MCF 10A (cell line): ENCODE data around the gene VASH1. TPM values are rescaled to one million over a fixed set of nuclear protein-coding genes. Genes with fewer than 3 reads are reported as not detected.

Experiments used
- Bru-seq: library from RNA; stranded (reverse); fragments of 400-500 nt; gene quantifications from one replicate; lab custom pipeline; 2021; lab: Mats Ljungman, UMichigan
- BruChase-seq, 2 experiments: library from RNA; stranded (reverse); fragments of 400-500 nt; gene quantifications; one replicate each; lab custom pipeline; 2021; lab: Mats Ljungman, UMichigan
- BruUV-seq: library from RNA; stranded (reverse); fragments of 400-500 nt; replicated peaks from 2 replicates; lab custom pipeline; 2021; lab: Mats Ljungman, UMichigan
- CTCF ChIA-PET: fragments of 300-600 bp; sonication (Branson Sonifier 250); formaldehyde crosslinking; extraction: SDS; loops from one replicate; lab custom pipeline; 2021; ENCODE audit warnings: antibody characterized with exemption, inconsistent platforms; lab: Yijun Ruan, JAX
- POLR2A ChIA-PET: fragments of 300-600, 350-650 bp; sonication (Branson Sonifier 250); formaldehyde crosslinking; extraction: SDS; loops from one replicate; lab custom pipeline; 2020; ENCODE audit warnings: antibody characterized with exemption, inconsistent platforms; lab: Yijun Ruan, JAX
- DNase-seq: peaks from one replicate; pipeline ENCODE4 v3.0.0-alpha.2; 2018; ENCODE audit not compliant: unreplicated experiment
- H3K27ac Mint-ChIP-seq: one replicate; pipeline ENCODE4 v1.8.0; 2022; ENCODE audit warnings: mild to moderate bottlenecking, low read depth, mixed read lengths; ENCODE audit not compliant: unreplicated experiment
- H3K27me3 Mint-ChIP-seq: one replicate; pipeline ENCODE4 v1.8.0; 2022; ENCODE audit warnings: mixed read lengths; ENCODE audit not compliant: insufficient read depth, unreplicated experiment
- H3K36me3 Mint-ChIP-seq: one replicate; pipeline ENCODE4 v1.8.0; 2022; ENCODE audit warnings: mild to moderate bottlenecking, moderate library complexity, mixed read lengths; ENCODE audit not compliant: insufficient read depth, unreplicated experiment
- H3K4me1 Mint-ChIP-seq: one replicate; pipeline ENCODE4 v1.8.0; 2022; ENCODE audit warnings: mixed read lengths; ENCODE audit not compliant: insufficient read depth, unreplicated experiment
- H3K4me3 Mint-ChIP-seq: one replicate; pipeline ENCODE4 v1.8.0; 2022; ENCODE audit warnings: mild to moderate bottlenecking, moderate library complexity, mixed read lengths; ENCODE audit not compliant: unreplicated experiment
- H3K9me3 Mint-ChIP-seq: one replicate; pipeline ENCODE4 v1.8.0; 2022; ENCODE audit warnings: mixed read lengths; ENCODE audit not compliant: unreplicated experiment
- intact Hi-C: fragments of 100-400 bp; cut with micrococcal nuclease; formaldehyde crosslinking; loops from 2 replicates; pipeline ENCODE4 v1.14.1; 2022
- long read RNA-seq: library from polyadenylated mRNA; stranded (forward); transcript quantifications from one replicate; pipeline ENCODE4 v2.0.0, GENCODE V29; 2022
- total RNA-seq: library from RNA; stranded (reverse); gene quantifications from 2 replicates; pipeline ENCODE4 v1.2.3, GENCODE V29; 2022
- TF ChIP-seq, protein P1 (sequence below): fragments of 200-600 bp; IDR thresholded peaks from one replicate; pipeline ENCODE4 v1.8.0; 2022; ENCODE audit warnings: antibody characterized with exemption, mild to moderate bottlenecking; ENCODE audit not compliant: unreplicated experiment

VASH1 gene
- total RNA-seq (0.35 and 0.54 TPM in 2 replicates), Bru-seq, nascent RNA (percentile 16 among the genes with signal in this experiment), BruChase-seq, experiment 1, labeled RNA remaining after a 6-hour chase (percentile 27 among the genes with signal in this experiment), BruChase-seq, experiment 2, labeled RNA remaining after a 2-hour chase (percentile 21 among the genes with signal in this experiment)
- long read RNA-seq: 0 reads

DNA sequence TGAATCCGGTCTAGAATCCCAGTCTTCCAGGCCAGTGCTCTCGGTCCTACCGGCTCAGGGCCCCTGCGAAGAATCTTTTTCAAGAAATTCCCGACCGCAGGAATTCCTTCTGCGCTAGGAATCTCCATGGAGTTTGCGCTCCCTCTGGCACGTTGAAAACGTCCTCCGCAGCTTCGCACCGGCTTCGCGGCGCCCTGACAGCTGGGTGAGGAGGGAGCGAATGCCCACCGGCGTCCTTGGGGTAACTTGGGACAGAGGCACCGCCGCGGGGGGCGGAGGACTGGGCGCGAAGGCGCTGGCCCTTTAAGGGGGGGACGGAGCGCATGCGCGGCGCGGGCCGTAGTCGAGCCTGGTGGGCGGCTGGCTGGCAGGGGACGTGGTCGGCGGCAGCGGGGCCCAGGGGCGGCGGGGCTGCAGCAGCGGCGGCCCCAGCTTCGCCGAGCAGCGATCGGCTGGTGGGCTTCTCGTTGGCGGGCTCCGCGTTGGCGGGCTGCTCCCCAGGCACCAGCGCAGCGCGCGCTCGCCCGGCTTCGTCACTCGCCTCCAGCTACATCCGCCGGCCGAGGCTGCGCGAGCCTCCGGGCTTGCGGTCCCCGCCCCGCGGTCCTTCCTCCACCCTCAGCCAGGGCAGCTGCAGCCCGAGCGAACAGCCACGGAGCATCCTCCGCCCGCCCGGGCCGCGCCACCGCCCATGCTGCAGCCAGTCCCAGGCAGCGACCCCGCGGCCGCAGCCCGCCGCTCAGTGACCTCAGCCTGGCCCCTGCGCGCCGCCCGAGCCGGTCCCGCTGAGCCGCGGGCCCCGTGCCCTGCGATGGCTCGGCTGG lies at the start of gene VASH1:
TSS of gene VASH1 (plus strand) at position 333 of the 824 bp plus-strand sequence. CDS start 1,354 bp downstream, outside the sequence.
- TF ChIP-seq, protein P1, sequence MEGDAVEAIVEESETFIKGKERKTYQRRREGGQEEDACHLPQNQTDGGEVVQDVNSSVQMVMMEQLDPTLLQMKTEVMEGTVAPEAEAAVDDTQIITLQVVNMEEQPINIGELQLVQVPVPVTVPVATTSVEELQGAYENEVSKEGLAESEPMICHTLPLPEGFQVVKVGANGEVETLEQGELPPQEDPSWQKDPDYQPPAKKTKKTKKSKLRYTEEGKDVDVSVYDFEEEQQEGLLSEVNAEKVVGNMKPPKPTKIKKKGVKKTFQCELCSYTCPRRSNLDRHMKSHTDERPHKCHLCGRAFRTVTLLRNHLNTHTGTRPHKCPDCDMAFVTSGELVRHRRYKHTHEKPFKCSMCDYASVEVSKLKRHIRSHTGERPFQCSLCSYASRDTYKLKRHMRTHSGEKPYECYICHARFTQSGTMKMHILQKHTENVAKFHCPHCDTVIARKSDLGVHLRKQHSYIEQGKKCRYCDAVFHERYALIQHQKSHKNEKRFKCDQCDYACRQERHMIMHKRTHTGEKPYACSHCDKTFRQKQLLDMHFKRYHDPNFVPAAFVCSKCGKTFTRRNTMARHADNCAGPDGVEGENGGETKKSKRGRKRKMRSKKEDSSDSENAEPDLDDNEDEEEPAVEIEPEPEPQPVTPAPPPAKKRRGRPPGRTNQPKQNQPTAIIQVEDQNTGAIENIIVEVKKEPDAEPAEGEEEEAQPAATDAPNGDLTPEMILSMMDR: no peak
- BruUV-seq: no TSS peak
- H3K27ac Mint-ChIP-seq: no peak within 1 kb of the TSS

DNA sequence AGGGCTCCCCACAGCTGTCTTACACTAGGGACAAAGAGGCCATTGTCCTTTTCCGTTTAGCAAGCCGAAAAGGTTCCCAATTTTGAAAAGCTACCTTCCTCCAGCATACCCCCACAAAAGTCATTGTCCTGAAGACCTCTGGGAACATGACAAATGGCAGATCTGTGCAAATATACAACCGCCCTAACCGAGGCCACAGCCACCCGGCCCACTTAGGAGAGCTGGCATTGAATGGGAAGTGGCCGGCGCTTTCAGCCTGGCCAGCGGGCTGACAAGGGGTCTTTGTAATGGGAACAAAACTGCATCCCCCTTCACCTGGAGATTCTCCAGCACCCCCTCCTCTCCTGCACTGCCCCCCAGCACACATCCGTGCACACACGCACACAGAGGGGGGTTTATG lies 48.1 kb upstream of the VASH1 start:
- intact Hi-C loops: loop anchor here (10.0 kb wide), 1 partner anchor 382 kb away; the partner anchor contains the start of gene CIPC
- BruUV-seq: no TSS peak
- CTCF ChIA-PET: interaction anchor here (0.5 to 0.6 kb wide), 3 partner anchors 21 to 160 kb away, joined by 3 to 4 read pairs (median 3); no protein-coding TSS in a partner anchor

More for the DNA sequence above, at the start of gene VASH1:
- peak within 1 kb of the TSS; percentile 71 for H3K4me3 Mint-ChIP-seq
- H3K27me3 Mint-ChIP-seq: peaks cover 17% of the 10 kb centered on the region
- peak; percentile 36 for DNase-seq
- ChIA-PET POLR2A (interaction anchor here (1.3 kb wide), 1 partner anchor 51 kb away, joined by 4 read pairs; no protein-coding TSS in a partner anchor), CTCF (interaction anchor here (0.6 to 1.3 kb wide), 2 partner anchors 52 to 342 kb away, joined by 3 to 4 read pairs; no protein-coding TSS in a partner anchor)
- H3K9me3 Mint-ChIP-seq: no peaks in the 10 kb centered on the region
- intact Hi-C loops: no loop called here
- H3K4me1 Mint-ChIP-seq: no peaks in the 10 kb centered on the region
- no peaks in the 10 kb centered on the region for H3K36me3 Mint-ChIP-seq

DNA sequence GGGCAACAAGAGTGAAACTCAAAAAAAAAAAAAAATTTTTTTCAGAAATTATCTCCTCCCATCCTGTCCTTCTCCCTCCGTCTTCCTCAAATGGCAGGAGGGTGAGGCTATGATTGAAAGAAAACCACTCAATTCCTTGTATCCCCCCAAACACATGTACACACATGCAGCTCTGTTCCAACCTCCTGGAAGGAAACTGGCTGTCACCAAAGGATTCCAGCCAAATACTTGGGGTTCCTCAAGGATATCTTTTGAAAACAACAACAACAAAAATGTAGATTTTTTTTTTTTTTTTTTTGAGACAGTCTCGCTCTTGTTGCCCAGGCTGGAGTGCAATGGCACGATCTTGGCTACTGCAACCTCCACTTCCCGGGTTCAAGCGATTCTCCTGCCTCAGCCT lies 46.8 kb upstream of the VASH1 start:
- Mint-ChIP-seq H3K4me3 (no peak overlapping the region), H3K9me3 (no peaks in the 10 kb centered on the region), H3K36me3 (no peaks in the 10 kb centered on the region), H3K27me3 (peaks cover 38% of the 10 kb centered on the region), H3K4me1 (no peaks in the 10 kb centered on the region), H3K27ac (no peak overlapping the region)
- ChIA-PET POLR2A (interaction anchor here (0.7 kb wide), 1 partner anchor 976 kb away, joined by 3 read pairs; no protein-coding TSS in a partner anchor), CTCF (interaction anchor here (0.6 kb wide), 3 partner anchors 75 to 701 kb away, joined by 3 to 4 read pairs (median 3); no protein-coding TSS in a partner anchor)
- BruUV-seq: no TSS peak
- intact Hi-C loops: loop anchor here (10.0 kb wide), 1 partner anchor 380 kb away; the partner anchor contains the start of gene CIPC
- DNase-seq: no peak
- TF ChIP-seq, protein P1: no peak

More for the DNA sequence above, 48.1 kb upstream of the VASH1 start:
- Mint-ChIP-seq H3K4me3 (no peak overlapping the region), H3K27me3 (peaks cover 38% of the 10 kb centered on the region), H3K4me1 (no peaks in the 10 kb centered on the region), H3K27ac (no peak overlapping the region), H3K9me3 (no peaks in the 10 kb centered on the region), H3K36me3 (no peaks in the 10 kb centered on the region)
- TF ChIP-seq, protein P1: no peak
- no peak for DNase-seq
- POLR2A ChIA-PET: no interaction called here

DNA sequence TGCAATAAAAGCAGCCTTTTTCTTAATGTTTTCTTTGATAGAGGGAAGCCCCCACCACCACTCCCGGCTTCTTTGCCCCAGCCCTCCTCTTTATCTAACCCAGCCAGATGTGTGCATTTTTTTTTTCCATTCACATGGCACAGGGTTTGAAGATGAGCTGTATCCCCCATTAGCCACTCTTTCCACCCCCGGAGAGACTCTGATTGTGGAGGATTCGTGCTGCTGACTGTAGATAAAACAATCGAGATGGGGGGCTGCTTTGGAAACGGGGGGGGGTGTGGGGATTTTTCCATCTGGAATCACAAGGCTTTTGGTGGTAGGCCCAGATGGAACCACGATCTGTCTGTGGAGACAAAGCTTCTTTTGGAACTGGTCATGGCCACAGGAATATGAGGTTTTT lies 46.2 kb upstream of the VASH1 start:
- DNase-seq: no peak
- H3K9me3 Mint-ChIP-seq: no peaks in the 10 kb centered on the region
- CTCF ChIA-PET: interaction anchor here (0.6 to 1.1 kb wide), 4 partner anchors 32 to 700 kb away, joined by 3 read pairs; no protein-coding TSS in a partner anchor
- no TSS peak for BruUV-seq
- POLR2A ChIA-PET: no interaction called here
- H3K36me3 Mint-ChIP-seq: no peaks in the 10 kb centered on the region
- H3K4me3 Mint-ChIP-seq: no peak overlapping the region
- H3K27me3 Mint-ChIP-seq: peaks cover 38% of the 10 kb centered on the region
- TF ChIP-seq, protein P1: no peak
- H3K27ac Mint-ChIP-seq: no peak overlapping the region
- intact Hi-C loops: loop anchor here (10.0 kb wide), 1 partner anchor 380 kb away; the partner anchor contains the start of gene CIPC
- H3K4me1 Mint-ChIP-seq: no peaks in the 10 kb centered on the region
